ENCODE data around the gene TLE1.

DNA sequence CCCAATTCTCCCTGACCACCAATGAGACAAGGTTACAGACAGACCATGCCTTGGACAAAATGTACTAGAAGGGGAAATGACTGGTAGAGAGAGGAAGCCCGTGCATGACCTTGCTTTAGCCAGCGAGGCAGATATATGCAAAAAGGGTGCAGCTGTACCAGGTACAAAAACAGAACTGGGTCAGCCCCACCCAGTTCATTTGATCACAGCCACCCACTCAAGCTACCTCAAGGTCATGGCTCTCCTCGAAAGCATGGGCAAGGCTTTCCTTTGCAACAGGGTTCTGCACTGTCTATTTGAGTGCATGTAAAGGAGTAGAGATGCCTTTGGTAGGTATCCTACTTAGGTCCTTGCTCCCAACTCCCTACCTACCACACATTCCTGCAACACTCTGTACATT is 33.3 kb downstream of the TLE1 start:
- TF ChIP-seq, protein P1, sequence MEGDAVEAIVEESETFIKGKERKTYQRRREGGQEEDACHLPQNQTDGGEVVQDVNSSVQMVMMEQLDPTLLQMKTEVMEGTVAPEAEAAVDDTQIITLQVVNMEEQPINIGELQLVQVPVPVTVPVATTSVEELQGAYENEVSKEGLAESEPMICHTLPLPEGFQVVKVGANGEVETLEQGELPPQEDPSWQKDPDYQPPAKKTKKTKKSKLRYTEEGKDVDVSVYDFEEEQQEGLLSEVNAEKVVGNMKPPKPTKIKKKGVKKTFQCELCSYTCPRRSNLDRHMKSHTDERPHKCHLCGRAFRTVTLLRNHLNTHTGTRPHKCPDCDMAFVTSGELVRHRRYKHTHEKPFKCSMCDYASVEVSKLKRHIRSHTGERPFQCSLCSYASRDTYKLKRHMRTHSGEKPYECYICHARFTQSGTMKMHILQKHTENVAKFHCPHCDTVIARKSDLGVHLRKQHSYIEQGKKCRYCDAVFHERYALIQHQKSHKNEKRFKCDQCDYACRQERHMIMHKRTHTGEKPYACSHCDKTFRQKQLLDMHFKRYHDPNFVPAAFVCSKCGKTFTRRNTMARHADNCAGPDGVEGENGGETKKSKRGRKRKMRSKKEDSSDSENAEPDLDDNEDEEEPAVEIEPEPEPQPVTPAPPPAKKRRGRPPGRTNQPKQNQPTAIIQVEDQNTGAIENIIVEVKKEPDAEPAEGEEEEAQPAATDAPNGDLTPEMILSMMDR (conservative IDR thresholded peaks at IDR 0.05), result no peak
- TF ChIP-seq ZFX (IDR thresholded peaks at IDR 0.05), result no peak
